Eye (tissue), 1 donor: ENCODE results near the gene TPPP3.
"Not testable (repeated sequence)": the region's sequence is repeated elsewhere in the genome, so short reads cannot be mapped to it uniquely, and the experiment has no call there.

Source experiments
- DNase-seq: peaks from one replicate; pipeline ENCODE4 v3.0.0-alpha.2; 2015

TPPP3 gene

GRCh38 chr16:67388591-67388990 is 4.7 kb downstream of the TPPP3 start:
- DNase-seq, result no peak

- no peak for DNase-seq
Observed at GRCh38 chr16:67388191-67388590, 5.1 kb downstream of the TPPP3 start.

- DNase-seq, result no peak
Observed at GRCh38 chr16:67387479-67388079, 5.7 kb downstream of the TPPP3 start.

- DNase-seq, result no peak
Observed at GRCh38 chr16:67386861-67387455, 6.3 kb downstream of the TPPP3 start.

- DNase-seq, result no peak
Observed at GRCh38 chr16:67384778-67385510, 8.4 kb downstream of the TPPP3 start.

GRCh38 chr16:67383284-67383683 is 10.0 kb downstream of the TPPP3 start:
- DNase-seq, result no peak

- DNase-seq, result no peak
Observed at GRCh38 chr16:67378642-67379041, 14.7 kb downstream of the TPPP3 start.

GRCh38 chr16:67376012-67376411 is 17.3 kb downstream of the TPPP3 start:
- DNase-seq, result not testable (repeated sequence)

GRCh38 chr16:67372664-67373063 is 20.6 kb downstream of the TPPP3 start:
- DNase-seq, result peak; percentile 43

GRCh38 chr16:67370661-67371060 is 22.6 kb downstream of the TPPP3 start:
- no peak for DNase-seq

GRCh38 chr16:67364600-67365235 is 28.6 kb downstream of the TPPP3 start:
- DNase-seq, result no peak

GRCh38 chr16:67361038-67361437 is 32.3 kb downstream of the TPPP3 start:
- no peak for DNase-seq

- DNase-seq, result not testable (repeated sequence)
Observed at GRCh38 chr16:67359540-67360269, 33.6 kb downstream of the TPPP3 start.

- DNase-seq, result no peak
Observed at GRCh38 chr16:67357561-67357960, 35.7 kb downstream of the TPPP3 start.

GRCh38 chr16:67356396-67356795 is 36.9 kb downstream of the TPPP3 start:
- no peak for DNase-seq

- not testable (repeated sequence) for DNase-seq
Observed at GRCh38 chr16:67352463-67352862, 40.8 kb downstream of the TPPP3 start.

GRCh38 chr16:67350324-67350723 is 43.0 kb downstream of the TPPP3 start:
- DNase-seq, result no peak

- DNase-seq, result no peak
Observed at GRCh38 chr16:67349172-67349571, 44.1 kb downstream of the TPPP3 start.

- DNase-seq, result no peak
Observed at GRCh38 chr16:67346341-67346740, 47.0 kb downstream of the TPPP3 start.

- DNase-seq, result no peak
Observed at GRCh38 chr16:67345401-67345800, 47.9 kb downstream of the TPPP3 start.

GRCh38 chr16:67342616-67343015 is 50.7 kb downstream of the TPPP3 start:
- DNase-seq, result no peak

GRCh38 chr16:67341250-67341649 is 52.0 kb downstream of the TPPP3 start:
- no peak for DNase-seq
